SK-N-SH treated with all-trans-retinoic acid at 6 μM for 48 hours (cell line): Measurements from ENCODE around the gene FOSL2.

Source experiments
- ATAC-seq: fragments of 200-7000 bp; cut with Tn5 transposase; 3 replicates; pipeline ENCODE4 v1.9.1; 2020; ENCODE audit warnings: mild to moderate bottlenecking, moderate library complexity
- ARNTL ChIP-seq: fragments of 450-650 bp; formaldehyde crosslinking; IDR thresholded peaks from 2 replicates; pipeline ENCODE4 v1.5.0; 2020; ENCODE audit warnings: low read depth, mild to moderate bottlenecking, moderate library complexity, borderline replicate concordance
- BACH2 ChIP-seq: fragments of 250-450 bp; sonication (Bioruptor Pico); IDR thresholded peaks from 2 replicates; pipeline ENCODE4 v1.9.0; 2021; ENCODE audit warnings: mild to moderate bottlenecking, borderline replicate concordance
- CREB5 ChIP-seq: fragments of 250-450 bp; sonication (Bioruptor Pico); IDR thresholded peaks from 2 replicates; pipeline ENCODE4 v1.5.1; 2020; ENCODE audit warnings: low read depth, mild to moderate bottlenecking, moderate library complexity
- CSDC2 ChIP-seq: fragments of 250-450 bp; sonication (Bioruptor Pico); IDR thresholded peaks from 2 replicates; pipeline ENCODE4 v1.5.0; 2020; ENCODE audit warnings: mild to moderate bottlenecking, moderate library complexity
- CSRNP3 ChIP-seq: fragments of 250-450 bp; sonication (Bioruptor Pico); IDR thresholded peaks from 2 replicates; pipeline ENCODE4 v1.5.1; 2021; ENCODE audit warnings: mild to moderate bottlenecking, moderate library complexity
- ESRRG ChIP-seq: fragments of 250-450 bp; sonication (Bioruptor Pico); IDR thresholded peaks from 2 replicates; pipeline ENCODE4 v1.6.1; 2021; ENCODE audit warnings: mild to moderate bottlenecking
- GLIS3 ChIP-seq: fragments of 250-450 bp; sonication (Bioruptor Pico); IDR thresholded peaks from 2 replicates; pipeline ENCODE4 v1.5.0; 2020; ENCODE audit warnings: mild to moderate bottlenecking, moderate library complexity
- ISL1 ChIP-seq: fragments of 250-450 bp; sonication (Bioruptor Pico); IDR thresholded peaks from 2 replicates; pipeline ENCODE4 v2.1.2; 2022; ENCODE audit warnings: mild to moderate bottlenecking, moderate library complexity
- OSR1 ChIP-seq: fragments of 250-450 bp; sonication (Bioruptor Pico); IDR thresholded peaks from 2 replicates; pipeline ENCODE4 v1.8.0; 2022; ENCODE audit warnings: moderate library complexity, mild to moderate bottlenecking, inconsistent platforms
- PATZ1 ChIP-seq: fragments of 250-450 bp; sonication (Bioruptor Pico); IDR thresholded peaks from 2 replicates; pipeline ENCODE4 v1.8.0; 2020; ENCODE audit warnings: mild to moderate bottlenecking, moderate library complexity, borderline replicate concordance
- POU6F1 ChIP-seq: fragments of 250-450 bp; sonication (Bioruptor Pico); IDR thresholded peaks from 2 replicates; pipeline ENCODE4 v1.8.0; 2021; ENCODE audit warnings: low read depth, mild to moderate bottlenecking, moderate library complexity, borderline replicate concordance
- RARB ChIP-seq: fragments of 250-450 bp; sonication (Bioruptor Pico); IDR thresholded peaks from 2 replicates; pipeline ENCODE4 v1.8.0; 2021; ENCODE audit warnings: mild to moderate bottlenecking, moderate library complexity
- TOX ChIP-seq: fragments of 250-450 bp; sonication (Bioruptor Pico); IDR thresholded peaks from 2 replicates; pipeline ENCODE4 v1.8.0; 2021; ENCODE audit warnings: mild to moderate bottlenecking, moderate library complexity, borderline replicate concordance
- TSHZ2 ChIP-seq: fragments of 250-450 bp; sonication (Bioruptor Pico); IDR thresholded peaks from 2 replicates; pipeline ENCODE4 v1.5.0; 2020; ENCODE audit warnings: mild to moderate bottlenecking, moderate library complexity
- ZC3H10 ChIP-seq: fragments of 250-450 bp; sonication (Bioruptor Pico); IDR thresholded peaks from 2 replicates; pipeline ENCODE4 v1.5.1; 2021; ENCODE audit warnings: mild to moderate bottlenecking, moderate library complexity
- ZFP3 ChIP-seq: fragments of 250-450 bp; sonication (Bioruptor Pico); IDR thresholded peaks from 2 replicates; pipeline ENCODE4 v1.5.0; 2020; ENCODE audit warnings: mild to moderate bottlenecking, moderate library complexity
- ZFP30 ChIP-seq: fragments of 450-650 bp; formaldehyde crosslinking; IDR thresholded peaks from 2 replicates; pipeline ENCODE4 v1.5.0; 2022; ENCODE audit warnings: mild to moderate bottlenecking, moderate library complexity
- ZNF565 ChIP-seq: fragments of 450-650 bp; formaldehyde crosslinking; conservative IDR thresholded peaks from 2 replicates; pipeline ENCODE4 v1.5.0; 2020; ENCODE audit warnings: low read depth, mild to moderate bottlenecking, moderate library complexity
- ZNF70 ChIP-seq: fragments of 450-650 bp; formaldehyde crosslinking; IDR thresholded peaks from 2 replicates; pipeline ENCODE4 v1.5.0; 2020; ENCODE audit warnings: mild to moderate bottlenecking, moderate library complexity
- ZNF8 ChIP-seq: fragments of 450-650 bp; formaldehyde crosslinking; IDR thresholded peaks from 2 replicates; pipeline ENCODE4 v1.5.0; 2020; ENCODE audit warnings: mild to moderate bottlenecking, moderate library complexity

FOSL2 gene

GRCh38 chr2:28390746-28391563 is 1.7 kb upstream of the FOSL2 start:
- no peak for TF ChIP-seq ZNF565 (CRISPR knock-in tag)
- no peak for TF ChIP-seq TOX (CRISPR knock-in tag)
- TF ChIP-seq BACH2 (CRISPR knock-in tag): no peak
- no peak for TF ChIP-seq ZNF8 (CRISPR knock-in tag)
- no peak; the same call in 1 of the 2 replicates for TF ChIP-seq ZNF70 (CRISPR knock-in tag)
- no peak for TF ChIP-seq POU6F1
- TF ChIP-seq ZC3H10 (CRISPR knock-in tag): no peak
- no peak for TF ChIP-seq ARNTL (CRISPR knock-in tag)
- no peak for TF ChIP-seq ZFP30 (CRISPR knock-in tag)
- no peak for TF ChIP-seq OSR1 (CRISPR knock-in tag)
- TF ChIP-seq ISL1 (CRISPR knock-in tag): peak; percentile 22; the same call in 1 of the 2 replicates
- no peak for TF ChIP-seq CSDC2 (CRISPR knock-in tag)
- TF ChIP-seq RARB: no peak
- TF ChIP-seq ZFP3 (CRISPR knock-in tag): peak; percentile 94
- TF ChIP-seq GLIS3 (CRISPR knock-in tag): no peak
- TF ChIP-seq CREB5: no peak; the same call in 1 of the 2 replicates
- peak; percentile 96 for TF ChIP-seq PATZ1 (CRISPR knock-in tag)
- ATAC-seq: peak; percentile 14

GRCh38 chr2:28391564-28392296 is 928 bp upstream of the FOSL2 start:
- peak; percentile 33 for ATAC-seq
- TF ChIP-seq ESRRG (CRISPR knock-in tag): 0 out of 2 replicates have a peak, but pooled peaks have one; percentile 57
- TF ChIP-seq TOX (CRISPR knock-in tag): no peak

- peak; percentile 3; the same call in 2 of the 3 replicates for ATAC-seq
- TF ChIP-seq ESRRG (CRISPR knock-in tag): peak; percentile 17; the same call in 1 of the 2 replicates
- no peak for TF ChIP-seq TSHZ2
- TF ChIP-seq PATZ1 (CRISPR knock-in tag): no peak; the same call in 1 of the 2 replicates
- TF ChIP-seq CREB5: peak; percentile 42; the same call in 1 of the 2 replicates
- no peak for TF ChIP-seq CSRNP3 (CRISPR knock-in tag)
- 0 out of 2 replicates have a peak, but pooled peaks have one; percentile 2 for TF ChIP-seq ISL1 (CRISPR knock-in tag)
- peak; percentile 88; the same call in 1 of the 2 replicates for TF ChIP-seq CSDC2 (CRISPR knock-in tag)
Observed at GRCh38 chr2:28393114-28393836, 617 bp downstream of the FOSL2 start.
